H1 (cell line): ENCODE measurements around the gene WDR33. TPM values are rescaled to one million over a fixed set of nuclear protein-coding genes. Genes with fewer than 3 reads are reported as not detected.

ENCODE experiments used
- ASH2L ChIP-seq: fragments of 200-600, 300-600 bp; sonication (generic); IDR thresholded peaks from one replicate; pipeline ENCODE4 v1.7.1; 2017; ENCODE audit warnings: low read length
- GTF2F1 ChIP-seq: IDR thresholded peaks from 2 replicates; pipeline ENCODE4 v1.6.1; 2012; ENCODE audit warnings: low read depth, low read length, improper control_type of control experiment, borderline replicate concordance
- polyA plus RNA-seq, 7 experiments: library from polyadenylated mRNA; depleted of rRNA in 3 of 7; stranded (reverse) in 5 of 7; unstranded in 2 of 7; fragments of >200 nt in 5 of 7; fragments of 200-250 nt in 2 of 7; gene quantifications; 1 replicate in 5 of 7; 2 replicates in 1 of 7; 4 replicates in 1 of 7; pipeline versions ENCODE4 v1.2.1 to v1.2.3, GENCODE V29; 2011 to 2013; ENCODE audit warnings: missing spikeins in 2 of 7, mixed read lengths in 2 of 7
- total RNA-seq: library from RNA; stranded (reverse); fragmentation: NEBNext Ultra II Directional; extraction: Animal tissue kit (Norgen Biotek cat#: 25700); gene quantifications from 2 replicates; pipeline ENCODE4 v1.2.1, GENCODE V29; 2021

The WDR33 gene
- total and polyA plus RNA-seq, 2 of the 8 experiments (the other 6 are each of a cell fraction or from before 2014, with no cell fraction given) = 18.1 to 82.7 TPM

GRCh38 chr2:127843677-127844076, 32.7 kb upstream of the WDR33 start (continued):
- TF ChIP-seq GTF2F1 (no peak), ASH2L (no peak)
